HT-29 (cell line): ENCODE data around the gene CDC26. TPM values are rescaled to one million over a fixed set of nuclear protein-coding genes. Genes with fewer than 3 reads are reported as not detected.
"Not testable (repeated sequence)": the region's sequence is repeated elsewhere in the genome, so short reads cannot be mapped to it uniquely, and the experiment has no call there.

ENCODE experiments used
- DNase-seq: peaks from one replicate; pipeline ENCODE4 v3.0.0-alpha.2; 2015; ENCODE audit warnings: low spot score
- total RNA-seq: library from RNA; depleted of rRNA; stranded (reverse); fragments of >200 nt; shearing (Covaris generic); gene quantifications from 2 replicates; pipeline ENCODE4 v1.2.3, GENCODE V29; 2014

The CDC26 gene
- total RNA-seq, 1 experiment from 2014 or later: 20.2 TPM

- no peak for DNase-seq
These were observed 18.0 kb upstream of the CDC26 start for GRCh38 chr9:113293285-113293878.

GRCh38 chr9:113290052-113290607 lies 14.8 kb upstream of the CDC26 start:
- DNase-seq: no peak

DNA sequence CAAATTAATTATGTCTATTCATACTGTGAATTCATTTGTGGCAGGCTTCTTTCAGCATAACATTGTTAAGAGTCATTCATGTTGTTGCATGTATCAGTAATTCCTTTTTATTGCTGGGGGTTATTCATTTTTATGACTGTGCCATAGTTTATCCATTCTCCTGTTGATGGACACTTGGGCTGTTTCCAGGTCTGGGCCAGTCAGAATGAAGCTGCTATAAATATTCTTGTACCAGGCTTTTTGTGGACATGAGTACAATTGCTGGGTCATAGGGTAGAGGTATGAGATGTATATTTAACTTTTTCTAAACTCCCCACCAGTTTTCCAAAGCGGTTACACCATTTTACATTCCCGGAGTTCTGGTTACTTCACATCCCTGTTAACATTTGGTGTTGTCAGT lies 13.7 kb upstream of the CDC26 start:
- DNase-seq: no peak

DNA sequence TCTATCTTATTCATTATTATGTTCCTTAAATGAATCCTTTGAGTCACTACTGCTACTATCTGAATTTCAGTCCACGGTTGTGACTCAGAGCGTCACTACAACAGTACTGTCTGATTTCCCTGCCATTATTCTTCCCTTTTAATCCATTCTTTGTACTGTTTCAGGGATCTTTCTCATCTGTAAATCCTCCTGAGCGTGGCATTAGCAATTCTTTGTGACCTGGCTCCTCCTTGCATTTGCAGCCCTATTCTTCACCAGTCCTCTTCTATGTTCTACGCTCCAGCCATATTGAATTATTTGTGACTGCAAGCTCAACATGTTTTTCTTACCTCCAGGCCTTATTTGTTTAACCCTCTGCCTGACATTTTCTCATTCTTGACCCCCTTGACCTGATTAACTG lies 6.0 kb upstream of the CDC26 start:
- DNase-seq: no peak

- DNase-seq: no peak
These were observed 3.5 kb upstream of the CDC26 start for GRCh38 chr9:113278840-113279239.

- peak; percentile 83 for DNase-seq
These were observed 757 bp downstream of the CDC26 start for GRCh38 chr9:113274474-113275156.

DNA sequence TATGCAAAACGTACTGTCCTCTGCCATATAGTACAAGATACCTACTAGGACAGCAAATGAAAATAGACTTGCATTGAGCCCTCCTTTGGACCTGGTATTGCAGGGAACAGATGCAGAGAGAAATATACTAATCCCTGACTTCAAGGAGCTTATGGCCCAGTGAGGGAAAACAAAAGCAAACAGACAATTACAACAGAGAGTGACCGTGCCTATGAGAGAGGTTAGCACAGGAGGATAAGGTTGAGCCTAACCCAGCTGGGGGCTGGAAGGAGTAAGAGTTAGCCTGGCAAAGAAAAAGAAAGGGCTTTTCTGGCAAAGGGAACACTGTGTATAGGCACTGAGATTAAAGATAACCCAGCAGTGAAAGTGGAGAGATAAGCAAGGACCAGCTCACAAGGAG lies 5.5 kb downstream of the CDC26 start:
- DNase-seq: no peak

- DNase-seq: no peak
These were observed 6.0 kb downstream of the CDC26 start for GRCh38 chr9:113269355-113269754.

DNA sequence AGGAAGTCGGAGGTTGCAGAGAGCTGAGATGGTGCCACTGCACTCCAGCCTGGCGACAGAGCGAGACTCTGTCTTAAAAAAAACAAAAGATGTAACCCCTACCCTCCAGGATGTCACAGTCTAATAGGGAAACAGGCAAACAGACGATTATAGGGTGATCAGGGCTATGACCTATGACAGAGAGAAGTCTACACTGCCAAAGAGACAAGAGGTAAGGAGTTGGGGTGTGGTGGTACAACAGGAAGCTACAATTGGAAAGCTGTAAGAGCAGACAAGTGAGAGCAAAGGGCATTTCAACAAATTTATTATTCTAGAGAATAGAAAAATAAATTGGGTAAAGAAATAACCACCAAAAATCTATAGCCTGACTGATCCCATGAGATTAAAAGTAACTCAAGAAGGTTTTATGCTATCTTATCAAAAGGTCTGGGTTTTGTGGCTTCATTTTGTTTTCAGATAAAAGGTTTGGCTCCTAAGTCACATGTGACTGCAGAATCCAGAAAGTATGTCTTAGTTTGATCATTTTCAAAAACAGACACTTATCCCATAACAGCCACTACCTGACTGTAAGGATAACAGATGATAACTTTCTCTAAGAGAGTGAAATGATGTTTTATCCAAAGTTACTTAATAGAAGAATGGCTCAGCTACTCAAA lies 7.3 kb downstream of the CDC26 start:
- DNase-seq: no peak

DNA sequence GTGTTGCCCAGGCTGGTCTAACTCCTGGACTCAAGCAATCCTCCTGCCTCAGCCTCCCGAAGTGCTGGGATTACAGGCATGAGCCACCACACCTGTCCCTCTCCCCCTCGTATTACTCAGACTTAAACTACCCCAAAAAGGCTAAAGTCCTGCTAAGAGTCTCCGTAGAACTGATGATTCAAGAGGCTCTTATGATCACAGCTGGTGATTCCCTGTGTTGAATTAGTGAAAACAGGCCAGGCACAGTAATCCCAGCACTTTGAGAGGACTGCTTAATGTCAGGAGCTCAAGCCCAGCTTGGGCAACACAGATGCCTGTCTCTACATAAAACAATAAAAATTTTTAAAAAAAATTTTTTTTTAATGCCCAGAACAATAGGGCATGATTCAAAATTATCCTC lies 9.2 kb downstream of the CDC26 start:
- no peak for DNase-seq

DNA sequence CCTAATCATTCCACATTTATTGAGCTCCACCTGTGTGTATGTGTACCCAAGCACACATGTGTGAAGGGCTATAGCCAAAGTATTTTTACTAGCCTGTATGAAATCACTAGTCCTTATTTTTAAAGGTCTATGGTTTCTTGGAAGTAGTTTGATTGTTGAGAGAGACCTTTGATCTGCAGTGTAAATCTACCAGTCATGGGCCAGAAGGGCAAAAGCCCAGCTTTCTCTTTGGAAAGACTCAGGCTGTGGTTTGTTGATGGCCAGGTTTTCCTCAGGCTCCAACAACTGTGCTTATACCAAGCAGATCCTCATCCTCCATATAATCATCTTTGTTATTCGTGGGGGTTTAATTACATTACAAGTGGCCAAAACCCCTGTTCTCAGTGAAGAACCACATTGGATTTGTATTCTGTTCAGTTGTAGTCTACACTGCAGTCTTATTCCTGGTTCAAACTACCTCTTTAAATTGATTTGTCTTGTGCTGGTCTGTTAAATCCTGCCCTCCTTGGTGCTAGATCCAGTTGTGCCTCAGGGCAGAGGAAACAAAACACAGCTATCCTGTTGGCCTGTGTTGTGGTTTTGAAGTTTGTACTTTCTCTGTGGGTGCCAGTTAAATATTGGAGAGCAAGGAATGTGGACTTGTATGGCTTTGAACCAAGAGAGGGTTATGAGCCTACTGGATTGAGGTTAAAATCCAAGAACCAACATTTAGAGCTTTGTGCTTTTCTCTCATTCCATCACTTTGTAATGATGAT lies 13.3 kb downstream of the CDC26 start:
- DNase-seq: no peak

- no peak for DNase-seq
These were observed 17.1 kb downstream of the CDC26 start for GRCh38 chr9:113258282-113258681.

DNA sequence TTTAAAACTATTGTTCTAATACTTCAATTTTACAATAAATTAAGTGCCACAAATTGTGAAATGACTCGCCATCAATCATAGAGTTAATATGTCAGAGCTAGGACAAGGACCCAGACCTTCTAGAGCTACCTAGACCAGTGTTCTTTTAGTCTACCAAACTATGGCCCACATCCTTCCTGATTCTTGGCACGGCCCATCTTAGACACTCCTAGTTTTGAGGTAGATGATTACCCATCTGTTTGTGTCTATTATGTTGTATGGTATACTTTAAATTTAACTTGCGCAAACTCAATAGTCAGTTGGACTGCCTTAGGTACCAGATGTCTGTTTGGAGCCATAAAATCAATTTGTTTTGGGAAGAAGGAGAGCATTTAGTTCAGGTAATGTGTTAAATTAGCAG lies 17.5 kb downstream of the CDC26 start:
- no peak for DNase-seq

DNA sequence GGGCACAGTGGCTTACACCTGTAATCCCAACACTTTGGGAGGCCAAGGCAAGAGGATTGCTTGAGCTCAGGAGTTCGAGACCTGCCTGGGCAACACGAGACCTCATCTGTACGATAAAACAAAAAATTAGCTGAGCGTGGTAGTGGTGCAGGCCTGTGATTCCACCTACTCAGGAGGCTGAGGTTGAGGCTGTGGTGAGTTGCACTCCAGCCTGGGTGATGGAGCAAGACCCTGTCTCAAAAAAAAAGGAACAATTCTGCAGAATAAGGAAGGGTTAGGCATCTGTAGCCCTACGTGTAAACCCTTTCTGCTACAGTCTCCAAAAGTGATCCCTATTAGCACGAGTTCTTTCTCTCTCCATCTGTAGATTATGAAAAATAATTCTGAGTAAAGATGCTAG lies 19.9 kb downstream of the CDC26 start:
- DNase-seq: no peak

DNA sequence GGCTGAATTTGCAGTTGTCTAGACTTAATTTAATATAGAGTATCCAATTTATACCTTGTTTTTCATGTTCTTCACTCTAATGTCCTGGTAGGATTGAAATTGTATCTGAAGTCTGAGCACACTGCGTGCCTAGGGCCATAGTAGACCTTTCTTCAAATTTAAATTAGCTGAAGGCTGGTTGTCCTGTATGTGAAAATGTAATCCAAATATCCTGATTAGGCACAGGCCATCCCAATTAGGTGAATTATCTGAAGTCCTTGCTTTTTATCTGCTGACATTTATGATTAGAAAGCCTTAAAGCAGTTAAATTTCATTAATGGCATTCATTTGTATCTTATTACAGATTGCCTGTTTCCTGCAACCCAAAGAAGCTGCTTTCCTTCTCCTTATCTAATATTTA lies 20.4 kb downstream of the CDC26 start:
- no peak for DNase-seq

GRCh38 chr9:113250807-113251206 lies 24.6 kb downstream of the CDC26 start:
- DNase-seq: no peak

DNA sequence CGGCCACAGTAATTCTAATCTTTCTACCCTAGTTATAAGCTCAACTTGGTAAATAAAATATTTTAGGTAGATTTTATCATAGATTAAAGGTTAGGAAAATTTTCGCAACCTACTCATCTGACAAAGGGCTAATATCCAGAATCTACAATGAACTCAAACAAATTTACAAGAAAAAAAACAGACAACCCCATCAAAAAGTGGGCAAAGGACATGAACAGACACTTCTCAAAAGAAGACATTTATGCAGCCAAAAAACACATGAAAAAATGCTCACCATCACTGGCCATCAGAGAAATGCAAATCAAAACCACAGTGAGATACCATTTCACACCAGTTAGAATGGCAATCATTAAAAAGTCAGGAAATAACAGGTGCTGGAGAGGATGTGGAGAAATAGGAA lies 25.7 kb downstream of the CDC26 start:
- DNase-seq: not testable (repeated sequence)

- no peak for DNase-seq
These were observed 27.7 kb downstream of the CDC26 start for GRCh38 chr9:113247640-113248039.

DNA sequence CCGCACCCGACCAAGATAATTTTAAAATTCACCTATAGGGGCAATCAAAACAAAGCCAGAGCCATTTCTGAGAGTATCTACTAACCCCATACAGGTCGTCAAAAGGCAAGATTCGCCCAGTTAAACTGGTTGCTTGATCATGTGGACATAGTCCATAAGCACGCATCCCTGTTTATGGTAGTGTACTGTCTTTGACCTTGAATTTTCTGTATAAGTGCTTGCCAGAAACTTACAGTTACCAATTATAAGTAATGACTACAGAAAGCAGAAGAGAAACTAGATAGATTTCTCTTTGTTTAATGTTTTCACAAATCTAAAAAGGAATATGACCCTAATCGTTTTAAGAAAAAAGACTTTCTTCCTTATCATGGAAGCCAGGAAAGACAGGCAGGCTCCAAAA lies 28.4 kb downstream of the CDC26 start:
- DNase-seq: no peak

DNA sequence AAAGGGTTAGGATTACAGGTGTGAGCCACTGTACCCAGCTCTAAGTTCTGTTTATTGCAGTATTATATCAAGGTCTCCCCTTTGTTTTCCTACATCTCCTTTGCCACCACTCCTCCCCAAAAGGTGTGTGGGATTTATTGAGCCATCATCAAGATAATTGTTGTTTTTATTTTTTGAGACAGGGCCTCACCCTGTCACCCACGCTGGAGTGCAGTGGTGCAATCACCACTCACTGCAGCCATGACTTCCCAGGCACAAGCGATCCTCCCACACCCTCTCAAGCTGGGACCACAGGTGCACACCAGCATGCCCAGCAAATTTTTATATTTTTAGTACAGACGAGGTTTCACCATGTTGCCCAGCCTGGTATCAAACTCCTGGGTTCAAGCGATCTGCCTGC lies 29.5 kb downstream of the CDC26 start:
- no peak for DNase-seq

GRCh38 chr9:113244556-113244955 lies 30.8 kb downstream of the CDC26 start:
- DNase-seq: no peak

GRCh38 chr9:113241161-113241560 lies 34.2 kb downstream of the CDC26 start:
- DNase-seq: no peak
